ENCODE measurements around the gene FAM210B.
A peak's percentile ranks its signal among the peaks of the same experiment; 100 is the strongest.
"Not testable (repeated sequence)": the region's sequence is repeated elsewhere in the genome, so short reads cannot be mapped to it uniquely, and the experiment has no call there.

The FAM210B gene

GRCh38 chr20:56360908-56361205 is 2.1 kb downstream of the FAM210B start:
- no peak for DNase-seq (ENCODE audit: low spot score)

- no peak for DNase-seq (ENCODE audit: low spot score)
Observed at GRCh38 chr20:56361900-56362299, 3.1 kb downstream of the FAM210B start.

GRCh38 chr20:56362833-56363413 is 4.1 kb downstream of the FAM210B start:
- DNase-seq (ENCODE audit: low spot score) = peak; percentile 39

- DNase-seq (ENCODE audit: low spot score) = no peak
Observed at GRCh38 chr20:56363491-56363890, 4.7 kb downstream of the FAM210B start.

GRCh38 chr20:56368351-56369134 is 9.8 kb downstream of the FAM210B start:
- DNase-seq (ENCODE audit: low spot score) = no peak

GRCh38 chr20:56369179-56369578 is 10.4 kb downstream of the FAM210B start:
- no peak for DNase-seq (ENCODE audit: low spot score)

- DNase-seq (ENCODE audit: low spot score) = no peak
Observed at GRCh38 chr20:56371977-56372376, 13.2 kb downstream of the FAM210B start.

GRCh38 chr20:56372850-56373249 is 14.1 kb downstream of the FAM210B start:
- DNase-seq (ENCODE audit: low spot score) = no peak

- peak; percentile 46 for DNase-seq (ENCODE audit: low spot score)
Observed at GRCh38 chr20:56373942-56374341, 15.2 kb downstream of the FAM210B start.

GRCh38 chr20:56376331-56376730 is 17.6 kb downstream of the FAM210B start:
- no peak for DNase-seq (ENCODE audit: low spot score)

- DNase-seq (ENCODE audit: low spot score) = no peak
Observed at GRCh38 chr20:56378386-56378785, 19.6 kb downstream of the FAM210B start.

- peak; percentile 48 for DNase-seq (ENCODE audit: low spot score)
Observed at GRCh38 chr20:56380375-56380774, 21.6 kb downstream of the FAM210B start.

- DNase-seq (ENCODE audit: low spot score) = no peak
Observed at GRCh38 chr20:56381501-56381900, 22.7 kb downstream of the FAM210B start.

GRCh38 chr20:56382696-56383095 is 23.9 kb downstream of the FAM210B start:
- no peak for DNase-seq (ENCODE audit: low spot score)

- no peak for DNase-seq (ENCODE audit: low spot score)
Observed at GRCh38 chr20:56383334-56383733, 24.6 kb downstream of the FAM210B start.

- DNase-seq (ENCODE audit: low spot score) = no peak
Observed at GRCh38 chr20:56385130-56385529, 26.4 kb downstream of the FAM210B start.

- no peak for DNase-seq (ENCODE audit: low spot score)
Observed at GRCh38 chr20:56386219-56386618, 27.4 kb downstream of the FAM210B start.

GRCh38 chr20:56388882-56389281 is 30.1 kb downstream of the FAM210B start:
- DNase-seq (ENCODE audit: low spot score) = no peak

GRCh38 chr20:56389807-56390206 is 31.0 kb downstream of the FAM210B start:
- DNase-seq (ENCODE audit: low spot score) = no peak

- DNase-seq (ENCODE audit: low spot score) = not testable (repeated sequence)
Observed at GRCh38 chr20:56390396-56390795, 31.6 kb downstream of the FAM210B start.

GRCh38 chr20:56391037-56391436 is 32.3 kb downstream of the FAM210B start:
- no peak for DNase-seq (ENCODE audit: low spot score)

GRCh38 chr20:56391596-56392131 is 32.9 kb downstream of the FAM210B start:
- peak; percentile 16 for DNase-seq (ENCODE audit: low spot score)

- peak; percentile 97 for DNase-seq (ENCODE audit: low spot score)
Observed at GRCh38 chr20:56392132-56392880, 33.5 kb downstream of the FAM210B start, which contains the start of the genes AURKA and CSTF1. Gene AURKA, minus strand, starts transcription at chr20:56392215. Its CDS starts 4,018 bp downstream, at chr20:56388197. Gene CSTF1, plus strand, starts transcription at chr20:56392645. Its CDS starts 2,908 bp downstream, at chr20:56395553.

Data from kidney capillary endothelial cell (primary cell).